Measurements from ENCODE around the gene STK10.

DNA sequence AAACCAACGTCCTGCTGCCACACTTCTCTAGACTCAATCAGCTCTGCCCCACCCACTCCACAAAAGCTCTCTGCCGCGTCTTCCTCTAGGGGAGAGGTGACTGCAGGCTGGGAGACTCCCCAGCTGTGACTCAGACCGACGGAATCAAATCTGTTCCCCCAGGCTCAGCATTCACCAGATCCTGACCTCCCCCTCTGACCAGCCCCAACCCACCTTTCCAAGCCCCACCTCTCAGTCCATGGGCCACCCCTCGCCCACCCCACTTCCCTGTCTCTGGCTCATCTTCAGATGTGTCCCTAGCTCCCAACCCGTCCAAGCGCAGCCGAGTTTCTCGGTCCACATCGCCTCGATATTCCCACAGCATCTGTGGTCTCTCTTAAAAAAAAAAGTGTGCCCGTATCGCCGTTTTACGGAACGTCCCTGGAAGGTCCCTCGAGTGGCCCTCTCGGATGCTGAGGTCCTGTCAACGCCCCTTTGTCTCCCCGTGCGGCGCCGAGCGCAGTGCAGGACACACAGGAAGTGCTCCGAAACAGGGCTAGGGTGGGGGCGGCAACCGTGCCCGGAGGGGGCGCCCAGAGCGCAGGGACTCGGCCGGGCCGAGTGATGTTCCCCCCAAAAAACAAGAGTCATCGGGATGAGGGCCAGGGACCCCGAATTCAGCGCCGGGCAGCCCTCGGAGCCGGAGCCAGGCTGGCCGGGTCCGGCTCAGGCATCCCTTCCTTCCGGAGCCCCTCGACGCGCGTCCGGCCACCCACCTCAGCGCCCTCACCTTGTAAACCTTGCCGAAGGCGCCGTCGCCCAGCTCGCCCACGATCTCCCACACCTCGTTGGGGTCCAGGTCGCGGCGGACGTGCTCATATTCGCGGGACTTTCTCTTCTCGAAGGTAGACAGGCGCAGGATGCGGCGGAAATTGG lies 649 bp downstream of the STK10 start:
- TF ChIP-seq, protein P1, sequence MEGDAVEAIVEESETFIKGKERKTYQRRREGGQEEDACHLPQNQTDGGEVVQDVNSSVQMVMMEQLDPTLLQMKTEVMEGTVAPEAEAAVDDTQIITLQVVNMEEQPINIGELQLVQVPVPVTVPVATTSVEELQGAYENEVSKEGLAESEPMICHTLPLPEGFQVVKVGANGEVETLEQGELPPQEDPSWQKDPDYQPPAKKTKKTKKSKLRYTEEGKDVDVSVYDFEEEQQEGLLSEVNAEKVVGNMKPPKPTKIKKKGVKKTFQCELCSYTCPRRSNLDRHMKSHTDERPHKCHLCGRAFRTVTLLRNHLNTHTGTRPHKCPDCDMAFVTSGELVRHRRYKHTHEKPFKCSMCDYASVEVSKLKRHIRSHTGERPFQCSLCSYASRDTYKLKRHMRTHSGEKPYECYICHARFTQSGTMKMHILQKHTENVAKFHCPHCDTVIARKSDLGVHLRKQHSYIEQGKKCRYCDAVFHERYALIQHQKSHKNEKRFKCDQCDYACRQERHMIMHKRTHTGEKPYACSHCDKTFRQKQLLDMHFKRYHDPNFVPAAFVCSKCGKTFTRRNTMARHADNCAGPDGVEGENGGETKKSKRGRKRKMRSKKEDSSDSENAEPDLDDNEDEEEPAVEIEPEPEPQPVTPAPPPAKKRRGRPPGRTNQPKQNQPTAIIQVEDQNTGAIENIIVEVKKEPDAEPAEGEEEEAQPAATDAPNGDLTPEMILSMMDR (IDR thresholded peaks at IDR 0.05; ENCODE audit: low read length) = peak; percentile 12; the same call in 1 of the 2 replicates
- TF ChIP-seq EZH2 (IDR thresholded peaks at IDR 0.05; ENCODE audit: borderline replicate concordance, low read length) = no peak
